Chondrocyte (in vitro differentiated cells): ENCODE measurements around the gene RALGAPB. TPM values are rescaled to one million over a fixed set of nuclear protein-coding genes. Genes with fewer than 3 reads are reported as not detected.

Experiments used
- DNase-seq: peaks from one replicate; pipeline ENCODE4 v3.0.0; 2021; ENCODE audit warnings: mixed read lengths, low spot score
- H3K27ac Mint-ChIP-seq: one replicate; pipeline ENCODE4 v1.8.0; 2021; ENCODE audit warnings: mild to moderate bottlenecking, moderate library complexity, mixed read lengths; ENCODE audit not compliant: unreplicated experiment
- H3K27me3 Mint-ChIP-seq: 2 replicates; pipeline ENCODE4 v1.8.0; 2021; ENCODE audit warnings: low read depth, mixed read lengths
- H3K36me3 Mint-ChIP-seq: 2 replicates; pipeline ENCODE4 v1.8.0; 2021; ENCODE audit warnings: low read depth, mixed read lengths
- H3K4me1 Mint-ChIP-seq: 2 replicates; pipeline ENCODE4 v1.8.0; 2021; ENCODE audit warnings: low read depth, mild to moderate bottlenecking, mixed read lengths
- H3K4me3 Mint-ChIP-seq: one replicate; pipeline ENCODE4 v1.8.0; 2021; ENCODE audit warnings: mild to moderate bottlenecking, moderate library complexity, mixed read lengths; ENCODE audit not compliant: unreplicated experiment
- H3K9me3 Mint-ChIP-seq: 2 replicates; pipeline ENCODE4 v1.8.0; 2021; ENCODE audit warnings: low read depth, mixed read lengths
- total RNA-seq: library from RNA; stranded (reverse); gene quantifications from 3 replicates; pipeline ENCODE4 v1.2.1, GENCODE V29; 2021
- TF ChIP-seq, protein P1 (sequence below): fragments of 200-600 bp; sonication (generic); IDR thresholded peaks from 2 replicates; pipeline ENCODE4 v1.5.0; 2021; ENCODE audit warnings: antibody characterized with exemption, mild to moderate bottlenecking, moderate library complexity

RALGAPB gene
- total RNA-seq, 1 donor from 2014 or later = 32.6 TPM

DNA sequence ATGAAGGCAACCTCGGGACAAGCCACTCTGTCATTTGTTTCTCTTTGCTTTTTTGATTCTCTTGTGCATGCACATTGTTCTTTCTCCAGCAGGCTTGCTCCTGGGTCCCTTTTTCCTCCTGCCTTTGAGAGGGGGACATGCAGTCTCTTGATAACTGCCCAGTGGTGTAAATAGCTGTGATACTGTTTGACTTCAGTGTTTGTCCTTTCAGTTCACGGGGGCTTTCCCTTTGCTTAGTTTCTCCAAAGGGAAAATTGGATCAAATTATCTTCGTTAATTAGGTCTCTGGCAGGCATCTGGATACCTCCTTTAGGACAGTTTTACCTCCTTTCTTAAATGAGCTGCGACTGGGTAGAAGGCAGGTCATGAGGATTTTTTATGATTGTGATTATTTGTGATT lies 41.5 kb downstream of the RALGAPB start:
- DNase-seq = no peak
- Mint-ChIP-seq H3K4me1 (no peaks in the 10 kb centered on the region), H3K27ac (no peak overlapping the region), H3K9me3 (no peaks in the 10 kb centered on the region), H3K27me3 (no peaks in the 10 kb centered on the region), H3K4me3 (no peak overlapping the region), H3K36me3 (peaks cover 23% of the 10 kb centered on the region)
- TF ChIP-seq, protein P1, sequence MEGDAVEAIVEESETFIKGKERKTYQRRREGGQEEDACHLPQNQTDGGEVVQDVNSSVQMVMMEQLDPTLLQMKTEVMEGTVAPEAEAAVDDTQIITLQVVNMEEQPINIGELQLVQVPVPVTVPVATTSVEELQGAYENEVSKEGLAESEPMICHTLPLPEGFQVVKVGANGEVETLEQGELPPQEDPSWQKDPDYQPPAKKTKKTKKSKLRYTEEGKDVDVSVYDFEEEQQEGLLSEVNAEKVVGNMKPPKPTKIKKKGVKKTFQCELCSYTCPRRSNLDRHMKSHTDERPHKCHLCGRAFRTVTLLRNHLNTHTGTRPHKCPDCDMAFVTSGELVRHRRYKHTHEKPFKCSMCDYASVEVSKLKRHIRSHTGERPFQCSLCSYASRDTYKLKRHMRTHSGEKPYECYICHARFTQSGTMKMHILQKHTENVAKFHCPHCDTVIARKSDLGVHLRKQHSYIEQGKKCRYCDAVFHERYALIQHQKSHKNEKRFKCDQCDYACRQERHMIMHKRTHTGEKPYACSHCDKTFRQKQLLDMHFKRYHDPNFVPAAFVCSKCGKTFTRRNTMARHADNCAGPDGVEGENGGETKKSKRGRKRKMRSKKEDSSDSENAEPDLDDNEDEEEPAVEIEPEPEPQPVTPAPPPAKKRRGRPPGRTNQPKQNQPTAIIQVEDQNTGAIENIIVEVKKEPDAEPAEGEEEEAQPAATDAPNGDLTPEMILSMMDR = no peak

DNA sequence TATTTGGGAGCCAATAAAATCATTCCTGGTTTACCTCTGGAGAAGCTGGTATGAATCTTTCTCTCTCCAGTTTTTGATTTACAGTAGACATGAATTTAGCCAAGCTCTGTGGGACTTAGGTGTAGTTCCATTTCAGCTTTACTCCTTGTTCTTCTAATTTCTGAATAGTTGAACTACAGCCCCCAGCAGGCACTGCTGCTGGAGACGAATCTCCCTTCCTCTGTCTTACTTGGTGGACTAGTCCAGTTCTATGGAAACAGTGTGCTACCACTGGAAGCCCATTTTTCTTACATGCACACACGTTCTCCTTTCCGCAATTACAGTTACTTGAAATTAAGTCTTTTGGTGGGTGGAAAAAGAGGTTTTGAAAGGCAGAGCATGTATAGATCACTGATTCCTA lies 42.3 kb downstream of the RALGAPB start:
- H3K9me3 Mint-ChIP-seq = no peaks in the 10 kb centered on the region
- TF ChIP-seq, protein P1 = no peak
- peaks cover 20% of the 10 kb centered on the region for H3K36me3 Mint-ChIP-seq
- H3K4me1 Mint-ChIP-seq = no peaks in the 10 kb centered on the region
- no peaks in the 10 kb centered on the region for H3K27me3 Mint-ChIP-seq
- H3K4me3 Mint-ChIP-seq = no peak overlapping the region
- no peak overlapping the region for H3K27ac Mint-ChIP-seq
- DNase-seq = no peak

DNA sequence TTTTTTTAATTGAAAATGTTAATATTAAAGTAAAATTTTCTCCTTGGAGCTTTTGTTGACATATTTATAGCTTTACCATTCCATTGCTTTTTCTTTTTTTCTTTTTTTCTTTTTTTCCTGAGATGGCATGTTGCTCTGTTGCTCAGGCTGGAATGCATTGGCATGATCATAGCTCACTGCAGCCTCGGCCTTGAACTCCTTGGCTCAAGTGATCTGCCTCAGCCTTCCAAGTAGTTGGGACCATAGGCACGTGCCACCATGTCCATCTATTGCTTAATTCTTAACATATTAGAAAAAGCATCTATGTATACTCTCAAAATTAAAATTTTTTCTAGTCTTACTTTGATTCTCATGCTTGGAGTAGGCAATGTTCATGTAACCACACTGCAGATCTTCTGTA lies 43.0 kb downstream of the RALGAPB start:
- Mint-ChIP-seq H3K27me3 (no peaks in the 10 kb centered on the region), H3K36me3 (peaks cover 20% of the 10 kb centered on the region), H3K4me3 (no peak overlapping the region), H3K27ac (no peak overlapping the region), H3K4me1 (no peaks in the 10 kb centered on the region), H3K9me3 (no peaks in the 10 kb centered on the region)
- TF ChIP-seq, protein P1 = no peak
- no peak for DNase-seq

DNA sequence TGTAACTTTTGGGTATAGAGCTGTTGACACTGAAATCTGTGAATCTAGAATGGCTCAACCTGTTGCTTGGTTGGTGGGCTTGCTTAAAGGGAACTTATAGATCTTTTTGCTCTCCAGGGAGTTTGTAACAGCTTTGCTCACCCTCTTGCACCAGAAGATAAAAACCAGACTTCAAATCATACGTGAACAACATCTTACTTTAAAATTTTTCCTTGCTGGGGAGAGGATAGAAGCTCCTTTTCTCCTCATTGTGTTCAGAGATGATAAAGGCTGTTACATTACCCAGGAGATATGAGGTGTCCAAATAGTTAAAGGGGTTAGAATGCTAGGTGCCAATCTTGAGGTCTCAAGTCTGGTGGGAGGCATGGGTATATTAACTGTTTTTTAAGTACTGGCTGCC lies 46.8 kb downstream of the RALGAPB start:
- no peak for DNase-seq
- H3K9me3 Mint-ChIP-seq = no peaks in the 10 kb centered on the region

DNA sequence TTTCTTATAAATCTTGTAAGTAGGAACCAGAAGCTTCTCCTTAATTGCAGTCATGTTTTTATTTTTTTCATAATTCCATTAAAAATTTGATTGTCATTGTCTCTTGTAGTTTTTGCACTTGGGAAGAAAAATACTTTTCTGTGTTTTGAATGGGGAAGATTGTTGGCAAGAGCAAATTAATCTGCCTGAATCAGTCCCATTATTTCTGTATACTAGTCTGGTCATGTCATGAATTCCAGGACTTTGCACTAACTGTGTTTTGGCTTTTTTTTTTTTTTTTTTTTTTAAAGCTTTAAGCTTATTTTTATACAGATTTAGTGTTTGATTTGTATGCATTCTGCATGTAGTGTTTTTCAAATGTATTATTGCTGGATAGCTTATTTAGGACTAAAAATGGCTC lies 47.6 kb downstream of the RALGAPB start:
- Mint-ChIP-seq H3K9me3 (no peaks in the 10 kb centered on the region), H3K4me3 (no peak overlapping the region), H3K4me1 (peaks cover 10% of the 10 kb centered on the region), H3K27me3 (no peaks in the 10 kb centered on the region), H3K27ac (no peak overlapping the region), H3K36me3 (peaks cover 22% of the 10 kb centered on the region)
- TF ChIP-seq, protein P1 = no peak
- DNase-seq = no peak

More for the DNA sequence above, 46.8 kb downstream of the RALGAPB start:
- Mint-ChIP-seq H3K36me3 (peaks cover 22% of the 10 kb centered on the region), H3K4me3 (no peak overlapping the region), H3K4me1 (peaks cover 6% of the 10 kb centered on the region), H3K27me3 (no peaks in the 10 kb centered on the region), H3K27ac (no peak overlapping the region)
- TF ChIP-seq, protein P1 = no peak
